NB4 (cell line): ENCODE measurements around the gene C20orf204.

ENCODE experiments used
- POLR2A ChIP-seq: IDR thresholded peaks from 2 replicates; pipeline ENCODE4 v1.6.1; 2011; ENCODE audit warnings: mild to moderate bottlenecking; ENCODE audit not compliant: insufficient read length; ENCODE audit errors: extremely low read depth
- TF ChIP-seq, protein P1 (sequence below): IDR thresholded peaks from one replicate; pipeline ENCODE4 v1.5.1; 2012; ENCODE audit warnings: low read depth, low read length
- TF ChIP-seq, protein P2 (sequence below): IDR thresholded peaks from 2 replicates; pipeline ENCODE4 v1.6.1; 2011; ENCODE audit warnings: low read depth, low read length

DNA sequence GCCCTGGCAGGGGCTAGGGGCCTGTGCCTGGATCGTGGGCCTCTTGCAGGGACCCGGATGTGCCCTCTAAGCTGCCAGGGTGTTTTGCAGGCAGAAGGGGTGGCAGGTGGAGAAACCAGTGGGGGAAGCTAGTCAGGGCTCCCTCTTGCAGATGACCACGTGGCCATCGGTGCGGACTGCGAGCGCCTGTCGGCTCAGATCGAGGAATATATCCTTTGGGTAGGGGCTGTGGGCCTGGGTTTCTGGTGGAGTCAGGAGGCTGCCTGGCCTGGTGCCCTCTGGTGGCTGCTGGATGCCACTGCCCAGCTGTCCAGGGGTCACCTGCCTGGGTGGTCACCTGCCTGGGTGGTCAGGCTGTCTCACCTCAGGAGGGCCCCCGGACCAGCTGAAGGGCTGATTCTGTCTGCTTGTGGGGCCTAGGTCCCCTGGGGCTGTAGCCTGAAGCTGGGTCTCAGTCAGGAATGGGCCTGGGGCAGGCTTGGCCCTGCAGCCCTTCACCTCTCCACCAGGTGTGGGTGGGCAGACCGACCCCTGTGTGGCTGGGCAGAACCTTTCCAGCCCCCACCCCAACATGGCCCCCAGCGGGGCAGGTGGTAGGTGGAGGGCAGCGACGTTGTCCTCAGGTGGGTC, 33.7 kb downstream of the C20orf204 start:
- TF ChIP-seq, protein P1, sequence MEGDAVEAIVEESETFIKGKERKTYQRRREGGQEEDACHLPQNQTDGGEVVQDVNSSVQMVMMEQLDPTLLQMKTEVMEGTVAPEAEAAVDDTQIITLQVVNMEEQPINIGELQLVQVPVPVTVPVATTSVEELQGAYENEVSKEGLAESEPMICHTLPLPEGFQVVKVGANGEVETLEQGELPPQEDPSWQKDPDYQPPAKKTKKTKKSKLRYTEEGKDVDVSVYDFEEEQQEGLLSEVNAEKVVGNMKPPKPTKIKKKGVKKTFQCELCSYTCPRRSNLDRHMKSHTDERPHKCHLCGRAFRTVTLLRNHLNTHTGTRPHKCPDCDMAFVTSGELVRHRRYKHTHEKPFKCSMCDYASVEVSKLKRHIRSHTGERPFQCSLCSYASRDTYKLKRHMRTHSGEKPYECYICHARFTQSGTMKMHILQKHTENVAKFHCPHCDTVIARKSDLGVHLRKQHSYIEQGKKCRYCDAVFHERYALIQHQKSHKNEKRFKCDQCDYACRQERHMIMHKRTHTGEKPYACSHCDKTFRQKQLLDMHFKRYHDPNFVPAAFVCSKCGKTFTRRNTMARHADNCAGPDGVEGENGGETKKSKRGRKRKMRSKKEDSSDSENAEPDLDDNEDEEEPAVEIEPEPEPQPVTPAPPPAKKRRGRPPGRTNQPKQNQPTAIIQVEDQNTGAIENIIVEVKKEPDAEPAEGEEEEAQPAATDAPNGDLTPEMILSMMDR, result peak; percentile 93
- TF ChIP-seq POLR2A, result no peak
- TF ChIP-seq, protein P2, sequence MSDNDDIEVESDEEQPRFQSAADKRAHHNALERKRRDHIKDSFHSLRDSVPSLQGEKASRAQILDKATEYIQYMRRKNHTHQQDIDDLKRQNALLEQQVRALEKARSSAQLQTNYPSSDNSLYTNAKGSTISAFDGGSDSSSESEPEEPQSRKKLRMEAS, result peak; percentile 54
